ENCODE data around the gene RCE1.

The RCE1 gene

GRCh38 chr11:66892911-66893310, 49.7 kb downstream of the RCE1 start:
- H3K4me3 ChIP-seq (ENCODE audit: control insufficient read depth, low read depth, low read length), result no peak overlapping the region
- no peak for TF ChIP-seq CTCF (IDR thresholded peaks at IDR 0.05; ENCODE audit: control insufficient read depth, insufficient read depth, low read depth, low read length, missing control alignments)
- no peak for DNase-seq (ENCODE audit: low read depth)

GRCh38 chr11:66894141-66894540, 50.9 kb downstream of the RCE1 start:
- TF ChIP-seq CTCF (IDR thresholded peaks at IDR 0.05; ENCODE audit: control insufficient read depth, insufficient read depth, low read depth, low read length, missing control alignments), result no peak
- no peak overlapping the region for H3K4me3 ChIP-seq (ENCODE audit: control insufficient read depth, low read depth, low read length)
- DNase-seq (ENCODE audit: low read depth), result no peak
